ENCODE data around the gene LSMEM2. TPM values are rescaled to one million over a fixed set of nuclear protein-coding genes. Genes with fewer than 3 reads are reported as not detected.
A peak's percentile ranks its signal among the peaks of the same experiment; 100 is the strongest.

The LSMEM2 gene
- total RNA-seq, result not detected
- long read RNA-seq, partial matches to known transcripts, result 0 of 2 reads
- long read RNA-seq, other reads (novel, unspliced or antisense), result 2 of 2 reads

GRCh38 chr3:50278880-50279224 lies at the start of gene LSMEM2:
Gene LSMEM2, plus strand, starts transcription at chr3:50279087. Its CDS starts 27 bp downstream, at chr3:50279114.
- peaks cover 7% of the 10 kb centered on the region for H3K27me3 ChIP-seq
- no peak within 1 kb of the TSS for H3K27ac ChIP-seq
- ATAC-seq, result no peak

GRCh38 chr3:50229490-50229889 lies 49.4 kb upstream of the LSMEM2 start:
- Histone ChIP-seq H3K27ac (peak overlapping the region; percentile 32), H3K27me3 (no peaks in the 10 kb centered on the region), H3K36me3 (no peaks in the 10 kb centered on the region), H3K4me3 (no peak overlapping the region), H3K9me3 (no peaks in the 10 kb centered on the region), H3K4me1 (peaks cover 22% of the 10 kb centered on the region)
- intact Hi-C loops (cut with DNase I), result loop anchor here (5.0 kb wide), 2 partner anchors 37 to 43 kb away; partner anchors contain the start of gene GNAT1
- no peak for TF ChIP-seq CTCF (IDR thresholded peaks at IDR 0.05)
- ATAC-seq (no peak), DNase-seq (no peak)

More at GRCh38 chr3:50278880-50279224, at the start of gene LSMEM2:
- no peak for TF ChIP-seq CTCF (IDR thresholded peaks at IDR 0.05)
- Histone ChIP-seq H3K36me3 (no peaks in the 10 kb centered on the region), H3K9me3 (no peaks in the 10 kb centered on the region), H3K4me1 (peaks cover 9% of the 10 kb centered on the region), H3K4me3 (no peak within 1 kb of the TSS)
- DNase-seq, result no peak
- intact Hi-C loops (cut with DNase I), result no loop called here

GRCh38 chr3:50230104-50230793 lies 48.6 kb upstream of the LSMEM2 start:
- no peak for ATAC-seq
- H3K4me3 ChIP-seq, result no peak overlapping the region
- peak overlapping the region; percentile 32 for H3K27ac ChIP-seq
- intact Hi-C loops (cut with DNase I), result no loop called here
- DNase-seq, result no peak
- no peaks in the 10 kb centered on the region for H3K36me3 ChIP-seq
- no peaks in the 10 kb centered on the region for H3K9me3 ChIP-seq
- H3K4me1 ChIP-seq, result peaks cover 29% of the 10 kb centered on the region
- TF ChIP-seq CTCF (IDR thresholded peaks at IDR 0.05), result no peak
- no peaks in the 10 kb centered on the region for H3K27me3 ChIP-seq

- DNase-seq (no peak), ATAC-seq (no peak)
- Histone ChIP-seq H3K9me3 (no peaks in the 10 kb centered on the region), H3K4me3 (no peak overlapping the region), H3K27me3 (no peaks in the 10 kb centered on the region), H3K4me1 (peaks cover 31% of the 10 kb centered on the region), H3K36me3 (no peaks in the 10 kb centered on the region), H3K27ac (peak overlapping the region; percentile 32)
- intact Hi-C loops (cut with DNase I), result no loop called here
- no peak for TF ChIP-seq CTCF (IDR thresholded peaks at IDR 0.05)
Measured at GRCh38 chr3:50230794-50231125, 48.1 kb upstream of the LSMEM2 start.

GRCh38 chr3:50231581-50231980 lies 47.3 kb upstream of the LSMEM2 start:
- DNase-seq (no peak), ATAC-seq (no peak)
- H3K4me3 ChIP-seq, result no peak overlapping the region
- no peak overlapping the region for H3K27ac ChIP-seq
- no peaks in the 10 kb centered on the region for H3K9me3 ChIP-seq
- intact Hi-C loops (cut with DNase I), result no loop called here
- no peak for TF ChIP-seq CTCF (IDR thresholded peaks at IDR 0.05)
- no peaks in the 10 kb centered on the region for H3K36me3 ChIP-seq
- peaks cover 26% of the 10 kb centered on the region for H3K4me1 ChIP-seq
- no peaks in the 10 kb centered on the region for H3K27me3 ChIP-seq
